ENCODE results near the gene SNX24. TPM values are rescaled to one million over a fixed set of nuclear protein-coding genes. Genes with fewer than 3 reads are reported as not detected.

SNX24 gene
- total and polyA plus RNA-seq, 4 donors, result 6.3 to 10.1 (median 9.1) TPM

DNA sequence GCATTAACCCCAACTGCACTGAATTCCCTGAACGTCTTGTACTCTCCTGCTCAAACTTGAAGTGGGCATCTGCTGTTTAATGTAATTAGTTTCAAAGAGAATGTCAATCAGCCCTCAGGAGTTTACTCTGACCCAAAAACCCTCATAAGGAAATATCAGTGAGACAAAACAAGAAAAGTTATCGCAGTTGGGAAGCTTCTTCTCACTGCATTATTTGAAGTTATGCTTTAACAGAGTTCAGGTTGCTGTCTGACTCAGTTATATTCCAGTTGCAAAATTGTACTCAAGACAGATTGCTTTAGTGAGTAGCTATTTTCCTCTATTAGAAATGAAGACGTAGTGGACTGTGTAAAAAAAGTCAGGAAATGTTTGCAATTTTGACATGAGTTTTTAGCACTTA, 139.0 kb downstream of the SNX24 start:
- WGBS, result 94% methylated on average over 3 of the region's 3 CpGs
- no peaks in the 10 kb centered on the region for H3K36me3 ChIP-seq (ENCODE audit: control insufficient read depth in 4 of 4, insufficient read depth in 3 of 4, low read depth in 1 of 4, low read length in 3 of 4)
- no peak overlapping the region for H3K4me3 ChIP-seq (ENCODE audit: low read depth in 1 of 3, low read length in 3 of 3)
- no peak overlapping the region for H3K27ac ChIP-seq (ENCODE audit: low read depth in 1 of 2, low read length in 2 of 2)
- H3K4me1 ChIP-seq (ENCODE audit: control insufficient read depth in 4 of 4, insufficient read depth in 4 of 4, low read length in 3 of 4), result peaks cover 2 to 15% (median 8%) of the 10 kb centered on the region in 4 donors
- H3K27me3 ChIP-seq (ENCODE audit: control insufficient read depth in 4 of 4, insufficient read depth in 4 of 4, low read length in 3 of 4), result no peaks in the 10 kb centered on the region
- no peaks in the 10 kb centered on the region for H3K9me3 ChIP-seq (ENCODE audit: control insufficient read depth in 4 of 4, low read length in 3 of 4)
- DNase-seq (ENCODE audit: low spot score), result no peak
- H3K9ac ChIP-seq (ENCODE audit: low read depth in 1 of 2, low read length in 2 of 2), result no peak overlapping the region
- TF ChIP-seq FOXA1 (IDR thresholded peaks at IDR 0.05), result no peak

DNA sequence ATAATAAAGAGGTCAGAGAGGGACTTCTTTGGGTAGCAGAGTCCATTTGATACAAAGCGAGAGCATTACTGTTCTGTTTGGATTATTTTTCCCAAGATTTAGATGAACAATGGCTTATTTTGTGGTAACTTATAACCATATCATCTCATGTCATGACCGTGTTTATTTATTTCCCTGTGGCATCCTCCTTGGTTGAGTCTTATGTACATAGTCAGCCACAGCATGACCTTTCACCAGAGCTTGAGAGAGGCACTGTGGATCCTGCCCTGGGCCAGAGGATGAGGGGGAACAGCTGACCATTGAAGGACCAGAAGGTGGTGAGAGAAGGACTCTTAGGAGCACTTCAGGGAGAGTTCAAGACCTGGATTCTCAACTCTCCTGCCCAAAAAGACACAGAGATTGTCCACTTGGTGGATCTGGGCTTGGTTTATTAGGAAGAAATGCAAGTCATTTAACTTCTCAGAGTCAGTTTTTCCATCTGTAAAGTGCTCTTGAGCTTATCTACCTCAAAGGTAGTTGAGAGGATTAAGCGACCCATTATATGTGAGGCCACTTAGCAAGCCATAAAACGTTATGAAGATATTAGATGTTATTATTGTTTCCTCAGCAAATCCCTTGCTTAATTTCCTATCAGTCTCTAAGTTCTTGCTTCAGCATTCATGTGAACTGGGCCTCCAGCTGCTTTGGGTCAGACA, 139.7 kb downstream of the SNX24 start:
- DNase-seq (ENCODE audit: low spot score), result no peak
- Histone ChIP-seq H3K9ac (ENCODE audit: low read depth in 1 of 2, low read length in 2 of 2) (no peak overlapping the region), H3K4me3 (ENCODE audit: low read depth in 1 of 3, low read length in 3 of 3) (no peak overlapping the region), H3K27me3 (ENCODE audit: control insufficient read depth in 4 of 4, insufficient read depth in 4 of 4, low read length in 3 of 4) (no peaks in the 10 kb centered on the region), H3K27ac (ENCODE audit: low read depth in 1 of 2, low read length in 2 of 2) (no peak overlapping the region), H3K4me1 (ENCODE audit: control insufficient read depth in 4 of 4, insufficient read depth in 4 of 4, low read length in 3 of 4) (peaks cover 2 to 11% (median 5%) of the 10 kb centered on the region in 4 donors), H3K9me3 (ENCODE audit: control insufficient read depth in 4 of 4, low read length in 3 of 4) (no peaks in the 10 kb centered on the region), H3K36me3 (ENCODE audit: control insufficient read depth in 4 of 4, insufficient read depth in 3 of 4, low read depth in 1 of 4, low read length in 3 of 4) (no peaks in the 10 kb centered on the region)
- no peak for TF ChIP-seq YY1 (IDR thresholded peaks at IDR 0.05)
- no peak for TF ChIP-seq FOXA2 (IDR thresholded peaks at IDR 0.05)
- TF ChIP-seq, protein P1, sequence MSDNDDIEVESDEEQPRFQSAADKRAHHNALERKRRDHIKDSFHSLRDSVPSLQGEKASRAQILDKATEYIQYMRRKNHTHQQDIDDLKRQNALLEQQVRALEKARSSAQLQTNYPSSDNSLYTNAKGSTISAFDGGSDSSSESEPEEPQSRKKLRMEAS (IDR thresholded peaks at IDR 0.05), result no peak
- TF ChIP-seq NR2F2 (IDR thresholded peaks at IDR 0.05), result no peak
- no peak for TF ChIP-seq HNF4A (conservative IDR thresholded peaks at IDR 0.05)
- no peak for TF ChIP-seq SP1 (IDR thresholded peaks at IDR 0.05)
- no peak for TF ChIP-seq TAF1 (conservative IDR thresholded peaks at IDR 0.05)
- TF ChIP-seq RXRA (IDR thresholded peaks at IDR 0.05), result no peak
- TF ChIP-seq GABPA (IDR thresholded peaks at IDR 0.05 in 1 of 2, conservative IDR thresholded peaks at IDR 0.05 in 1 of 2), result no peak
- no peak for TF ChIP-seq HNF4G (IDR thresholded peaks at IDR 0.05)
- TF ChIP-seq, protein P2, sequence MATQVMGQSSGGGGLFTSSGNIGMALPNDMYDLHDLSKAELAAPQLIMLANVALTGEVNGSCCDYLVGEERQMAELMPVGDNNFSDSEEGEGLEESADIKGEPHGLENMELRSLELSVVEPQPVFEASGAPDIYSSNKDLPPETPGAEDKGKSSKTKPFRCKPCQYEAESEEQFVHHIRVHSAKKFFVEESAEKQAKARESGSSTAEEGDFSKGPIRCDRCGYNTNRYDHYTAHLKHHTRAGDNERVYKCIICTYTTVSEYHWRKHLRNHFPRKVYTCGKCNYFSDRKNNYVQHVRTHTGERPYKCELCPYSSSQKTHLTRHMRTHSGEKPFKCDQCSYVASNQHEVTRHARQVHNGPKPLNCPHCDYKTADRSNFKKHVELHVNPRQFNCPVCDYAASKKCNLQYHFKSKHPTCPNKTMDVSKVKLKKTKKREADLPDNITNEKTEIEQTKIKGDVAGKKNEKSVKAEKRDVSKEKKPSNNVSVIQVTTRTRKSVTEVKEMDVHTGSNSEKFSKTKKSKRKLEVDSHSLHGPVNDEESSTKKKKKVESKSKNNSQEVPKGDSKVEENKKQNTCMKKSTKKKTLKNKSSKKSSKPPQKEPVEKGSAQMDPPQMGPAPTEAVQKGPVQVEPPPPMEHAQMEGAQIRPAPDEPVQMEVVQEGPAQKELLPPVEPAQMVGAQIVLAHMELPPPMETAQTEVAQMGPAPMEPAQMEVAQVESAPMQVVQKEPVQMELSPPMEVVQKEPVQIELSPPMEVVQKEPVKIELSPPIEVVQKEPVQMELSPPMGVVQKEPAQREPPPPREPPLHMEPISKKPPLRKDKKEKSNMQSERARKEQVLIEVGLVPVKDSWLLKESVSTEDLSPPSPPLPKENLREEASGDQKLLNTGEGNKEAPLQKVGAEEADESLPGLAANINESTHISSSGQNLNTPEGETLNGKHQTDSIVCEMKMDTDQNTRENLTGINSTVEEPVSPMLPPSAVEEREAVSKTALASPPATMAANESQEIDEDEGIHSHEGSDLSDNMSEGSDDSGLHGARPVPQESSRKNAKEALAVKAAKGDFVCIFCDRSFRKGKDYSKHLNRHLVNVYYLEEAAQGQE (IDR thresholded peaks at IDR 0.05), result no peak
- TF ChIP-seq JUND (IDR thresholded peaks at IDR 0.05), result no peak
- TF ChIP-seq FOXA1 (IDR thresholded peaks at IDR 0.05), result no peak
- TF ChIP-seq EGR1 (IDR thresholded peaks at IDR 0.05; ENCODE audit: low read depth in 2 of 2), result no peak
- TF ChIP-seq, protein P3, sequence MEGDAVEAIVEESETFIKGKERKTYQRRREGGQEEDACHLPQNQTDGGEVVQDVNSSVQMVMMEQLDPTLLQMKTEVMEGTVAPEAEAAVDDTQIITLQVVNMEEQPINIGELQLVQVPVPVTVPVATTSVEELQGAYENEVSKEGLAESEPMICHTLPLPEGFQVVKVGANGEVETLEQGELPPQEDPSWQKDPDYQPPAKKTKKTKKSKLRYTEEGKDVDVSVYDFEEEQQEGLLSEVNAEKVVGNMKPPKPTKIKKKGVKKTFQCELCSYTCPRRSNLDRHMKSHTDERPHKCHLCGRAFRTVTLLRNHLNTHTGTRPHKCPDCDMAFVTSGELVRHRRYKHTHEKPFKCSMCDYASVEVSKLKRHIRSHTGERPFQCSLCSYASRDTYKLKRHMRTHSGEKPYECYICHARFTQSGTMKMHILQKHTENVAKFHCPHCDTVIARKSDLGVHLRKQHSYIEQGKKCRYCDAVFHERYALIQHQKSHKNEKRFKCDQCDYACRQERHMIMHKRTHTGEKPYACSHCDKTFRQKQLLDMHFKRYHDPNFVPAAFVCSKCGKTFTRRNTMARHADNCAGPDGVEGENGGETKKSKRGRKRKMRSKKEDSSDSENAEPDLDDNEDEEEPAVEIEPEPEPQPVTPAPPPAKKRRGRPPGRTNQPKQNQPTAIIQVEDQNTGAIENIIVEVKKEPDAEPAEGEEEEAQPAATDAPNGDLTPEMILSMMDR (IDR thresholded peaks at IDR 0.05; ENCODE audit: low read depth, low read length, missing input control), result no peak
- TF ChIP-seq, protein P4, sequence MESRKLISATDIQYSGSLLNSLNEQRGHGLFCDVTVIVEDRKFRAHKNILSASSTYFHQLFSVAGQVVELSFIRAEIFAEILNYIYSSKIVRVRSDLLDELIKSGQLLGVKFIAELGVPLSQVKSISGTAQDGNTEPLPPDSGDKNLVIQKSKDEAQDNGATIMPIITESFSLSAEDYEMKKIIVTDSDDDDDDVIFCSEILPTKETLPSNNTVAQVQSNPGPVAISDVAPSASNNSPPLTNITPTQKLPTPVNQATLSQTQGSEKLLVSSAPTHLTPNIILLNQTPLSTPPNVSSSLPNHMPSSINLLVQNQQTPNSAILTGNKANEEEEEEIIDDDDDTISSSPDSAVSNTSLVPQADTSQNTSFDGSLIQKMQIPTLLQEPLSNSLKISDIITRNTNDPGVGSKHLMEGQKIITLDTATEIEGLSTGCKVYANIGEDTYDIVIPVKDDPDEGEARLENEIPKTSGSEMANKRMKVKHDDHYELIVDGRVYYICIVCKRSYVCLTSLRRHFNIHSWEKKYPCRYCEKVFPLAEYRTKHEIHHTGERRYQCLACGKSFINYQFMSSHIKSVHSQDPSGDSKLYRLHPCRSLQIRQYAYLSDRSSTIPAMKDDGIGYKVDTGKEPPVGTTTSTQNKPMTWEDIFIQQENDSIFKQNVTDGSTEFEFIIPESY (IDR thresholded peaks at IDR 0.05), result no peak
- 90% methylated on average over 4 of the region's 4 CpGs for WGBS
